DND-41 (cell line): ENCODE results near the gene SUN3.

Experiments used
- ATAC-seq: fragments of 200-7000 bp; cut with Tn5 transposase; 3 replicates; pipeline ENCODE4 v1.9.1; 2021; ENCODE audit warnings: low read depth; ENCODE audit not compliant: insufficient read depth
- DNase-seq: peaks from one replicate; pipeline ENCODE4 v3.0.0-alpha.2; 2020
- H2AFZ ChIP-seq: 2 replicates; pipeline ENCODE4 v1.6.0; 2012; ENCODE audit warnings: low read depth, low read length
- H3K27ac ChIP-seq: 2 replicates; pipeline ENCODE4 v1.5.1; 2012; ENCODE audit warnings: low read length, inconsistent platforms
- H3K27me3 ChIP-seq: fragments of 200-600 bp; sonication (generic); 2 replicates; pipeline ENCODE4 v1.6.0; 2012; ENCODE audit warnings: low read length, mild to moderate bottlenecking, inconsistent platforms; ENCODE audit not compliant: insufficient read depth, poor library complexity
- H3K36me3 ChIP-seq: 2 replicates; pipeline ENCODE4 v1.5.1; 2012; ENCODE audit warnings: low read length, inconsistent platforms; ENCODE audit not compliant: insufficient read depth
- H3K4me1 ChIP-seq: 2 replicates; pipeline ENCODE4 v1.5.1; 2012; ENCODE audit warnings: mild to moderate bottlenecking, low read length; ENCODE audit not compliant: insufficient read depth
- H3K4me2 ChIP-seq: 2 replicates; pipeline ENCODE4 v1.6.0; 2012; ENCODE audit warnings: mild to moderate bottlenecking, moderate library complexity, low read length, inconsistent platforms; ENCODE audit not compliant: insufficient read depth
- H3K4me3 ChIP-seq, 2 experiments: fragments of 200-600 bp in 1 of 2; shearing (Covaris generic) in 1 of 2; 2 replicates each; pipeline ENCODE4 v1.5.1; 2012 to 2016; ENCODE audit warnings: inconsistent platforms in 2 of 2, low read length in 2 of 2, mild to moderate bottlenecking in 2 of 2, low read depth in 1 of 2, moderate library complexity in 1 of 2
- H3K79me2 ChIP-seq: 2 replicates; pipeline ENCODE4 v1.6.0; 2012; ENCODE audit warnings: low read length, inconsistent platforms; ENCODE audit not compliant: insufficient read depth
- H3K9ac ChIP-seq: 2 replicates; pipeline ENCODE4 v1.6.0; 2012; ENCODE audit warnings: low read depth, mild to moderate bottlenecking, inconsistent platforms, low read length, moderate library complexity
- H3K9me3 ChIP-seq: 2 replicates; pipeline ENCODE4 v1.5.1; 2012; ENCODE audit warnings: low read length, moderate library complexity, mild to moderate bottlenecking, inconsistent platforms; ENCODE audit not compliant: insufficient read depth, severe bottlenecking
- H4K20me1 ChIP-seq: 2 replicates; pipeline ENCODE4 v1.6.0; 2012; ENCODE audit warnings: low read length; ENCODE audit not compliant: insufficient read depth
- EZH2 ChIP-seq: IDR thresholded peaks from 3 replicates; pipeline ENCODE4 v1.6.1; 2012; ENCODE audit warnings: borderline replicate concordance, low read depth, mild to moderate bottlenecking, moderate library complexity, low read length, inconsistent platforms; ENCODE audit not compliant: severe bottlenecking
- TF ChIP-seq, protein P1 (sequence below): IDR thresholded peaks from 2 replicates; pipeline ENCODE4 v1.5.1; 2012; ENCODE audit warnings: borderline replicate concordance, low read length, moderate library complexity, mild to moderate bottlenecking; ENCODE audit not compliant: poor library complexity, severe bottlenecking; ENCODE audit errors: extremely low read depth

SUN3 gene

DNA sequence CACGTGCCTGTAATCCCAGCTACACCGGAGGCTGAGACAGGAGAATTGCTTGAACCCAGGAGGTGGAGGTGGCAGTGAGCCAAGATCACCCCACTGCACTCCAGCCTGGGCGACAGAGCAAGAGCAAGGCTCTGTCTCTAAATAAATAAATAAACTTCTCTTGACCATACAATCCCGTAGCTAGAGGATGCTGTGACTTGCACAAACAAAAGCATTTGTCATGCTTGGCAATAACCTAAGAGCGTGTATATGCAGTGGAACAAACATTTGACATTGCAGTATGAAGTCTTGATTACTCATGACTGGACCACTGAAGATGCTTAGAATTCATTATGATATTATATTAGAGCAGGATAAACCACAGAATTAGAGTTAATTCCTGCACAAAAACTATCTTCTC is 5.0 kb upstream of the SUN3 start:
- H3K27ac ChIP-seq, result no peak overlapping the region
- ATAC-seq (no peak), DNase-seq (no peak)
- H3K9me3 ChIP-seq, result peaks cover 3% of the 10 kb centered on the region
- TF ChIP-seq, protein P1, sequence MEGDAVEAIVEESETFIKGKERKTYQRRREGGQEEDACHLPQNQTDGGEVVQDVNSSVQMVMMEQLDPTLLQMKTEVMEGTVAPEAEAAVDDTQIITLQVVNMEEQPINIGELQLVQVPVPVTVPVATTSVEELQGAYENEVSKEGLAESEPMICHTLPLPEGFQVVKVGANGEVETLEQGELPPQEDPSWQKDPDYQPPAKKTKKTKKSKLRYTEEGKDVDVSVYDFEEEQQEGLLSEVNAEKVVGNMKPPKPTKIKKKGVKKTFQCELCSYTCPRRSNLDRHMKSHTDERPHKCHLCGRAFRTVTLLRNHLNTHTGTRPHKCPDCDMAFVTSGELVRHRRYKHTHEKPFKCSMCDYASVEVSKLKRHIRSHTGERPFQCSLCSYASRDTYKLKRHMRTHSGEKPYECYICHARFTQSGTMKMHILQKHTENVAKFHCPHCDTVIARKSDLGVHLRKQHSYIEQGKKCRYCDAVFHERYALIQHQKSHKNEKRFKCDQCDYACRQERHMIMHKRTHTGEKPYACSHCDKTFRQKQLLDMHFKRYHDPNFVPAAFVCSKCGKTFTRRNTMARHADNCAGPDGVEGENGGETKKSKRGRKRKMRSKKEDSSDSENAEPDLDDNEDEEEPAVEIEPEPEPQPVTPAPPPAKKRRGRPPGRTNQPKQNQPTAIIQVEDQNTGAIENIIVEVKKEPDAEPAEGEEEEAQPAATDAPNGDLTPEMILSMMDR, result no peak
- TF ChIP-seq EZH2, result no peak
- no peak overlapping the region for H2AFZ ChIP-seq
- no peak overlapping the region for H3K4me2 ChIP-seq
- no peak overlapping the region for H3K9ac ChIP-seq
- no peaks in the 10 kb centered on the region for H3K27me3 ChIP-seq
- no peaks in the 10 kb centered on the region for H4K20me1 ChIP-seq
- no peaks in the 10 kb centered on the region for H3K79me2 ChIP-seq
- H3K36me3 ChIP-seq, result no peaks in the 10 kb centered on the region
- H3K4me1 ChIP-seq, result no peaks in the 10 kb centered on the region
- no peak overlapping the region for H3K4me3 ChIP-seq

- ATAC-seq, result no peak
- H3K9me3 ChIP-seq, result peaks cover 1% of the 10 kb centered on the region
- no peak for TF ChIP-seq EZH2
- TF ChIP-seq, protein P1, result no peak
Measured at GRCh38 chr7:48031111-48031510, 2.2 kb upstream of the SUN3 start.

GRCh38 chr7:48025624-48026023 is 3.3 kb downstream of the SUN3 start:
- H4K20me1 ChIP-seq, result no peaks in the 10 kb centered on the region
- no peaks in the 10 kb centered on the region for H3K27me3 ChIP-seq
- no peak overlapping the region for H3K27ac ChIP-seq
- TF ChIP-seq, protein P1, result no peak
- no peak for TF ChIP-seq EZH2
- H3K79me2 ChIP-seq, result no peaks in the 10 kb centered on the region
- H3K36me3 ChIP-seq, result no peaks in the 10 kb centered on the region
- DNase-seq, result no peak
- ATAC-seq, result no peak
- H3K9me3 ChIP-seq, result no peaks in the 10 kb centered on the region
- H3K4me1 ChIP-seq, result no peaks in the 10 kb centered on the region
- H3K4me3 ChIP-seq, result no peak overlapping the region
- H2AFZ ChIP-seq, result no peak overlapping the region
- H3K9ac ChIP-seq, result no peak overlapping the region
- no peak overlapping the region for H3K4me2 ChIP-seq

More at GRCh38 chr7:48031111-48031510, 2.2 kb upstream of the SUN3 start:
- H3K4me3 ChIP-seq, result no peak overlapping the region
- no peaks in the 10 kb centered on the region for H4K20me1 ChIP-seq
- no peak overlapping the region for H3K4me2 ChIP-seq
- no peak overlapping the region for H3K9ac ChIP-seq
- no peak overlapping the region for H3K27ac ChIP-seq
- H3K36me3 ChIP-seq, result no peaks in the 10 kb centered on the region
- H3K79me2 ChIP-seq, result no peaks in the 10 kb centered on the region
- no peak overlapping the region for H2AFZ ChIP-seq
- no peak for DNase-seq
- no peaks in the 10 kb centered on the region for H3K27me3 ChIP-seq
- H3K4me1 ChIP-seq, result no peaks in the 10 kb centered on the region

DNA sequence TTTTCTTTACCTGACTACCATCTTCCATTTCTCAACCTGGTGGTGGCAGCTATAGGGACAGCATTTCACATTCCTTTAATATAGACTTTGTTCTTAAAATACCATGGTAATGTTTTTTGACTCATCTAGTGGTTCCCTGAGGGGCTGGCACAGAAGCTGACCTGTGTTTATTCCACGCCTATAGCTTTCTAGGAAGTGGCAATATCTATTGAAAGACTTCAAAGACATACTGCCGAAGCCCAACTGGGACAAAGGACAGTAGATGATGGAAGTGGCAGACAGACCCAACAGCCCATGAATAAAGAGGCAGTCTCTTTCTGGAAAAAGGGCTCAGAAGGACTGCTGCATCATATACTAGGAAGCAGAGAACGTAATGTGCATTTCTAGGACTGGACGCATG is 11.2 kb downstream of the SUN3 start:
- no peak overlapping the region for H3K27ac ChIP-seq
- H3K4me2 ChIP-seq, result no peak overlapping the region
- H3K9me3 ChIP-seq, result no peaks in the 10 kb centered on the region
- H2AFZ ChIP-seq, result no peak overlapping the region
- no peak for ATAC-seq
- no peak overlapping the region for H3K9ac ChIP-seq
- H3K4me1 ChIP-seq, result no peaks in the 10 kb centered on the region
- DNase-seq, result no peak
- H3K79me2 ChIP-seq, result no peaks in the 10 kb centered on the region
- no peak overlapping the region for H3K4me3 ChIP-seq
- H3K27me3 ChIP-seq, result no peaks in the 10 kb centered on the region
- no peaks in the 10 kb centered on the region for H3K36me3 ChIP-seq
- TF ChIP-seq, protein P1, result no peak
- TF ChIP-seq EZH2, result no peak
- no peaks in the 10 kb centered on the region for H4K20me1 ChIP-seq
